AG10803 (cell line): ENCODE data around the gene GOSR2.
A peak's percentile ranks its signal among the peaks of the same experiment; 100 is the strongest.

ENCODE experiments used
- DNase-seq: peaks from one replicate; pipeline ENCODE4 v3.0.0; 2010; ENCODE audit warnings: low read depth
- H3K4me3 ChIP-seq: 2 replicates; pipeline ENCODE4 v1.5.1; 2011; ENCODE audit warnings: mild to moderate bottlenecking, low read length, control low read depth
- CTCF ChIP-seq: conservative IDR thresholded peaks from 2 replicates; pipeline ENCODE4 v1.5.1; 2011; ENCODE audit warnings: mild to moderate bottlenecking, low read length, control low read depth, inconsistent platforms

The GOSR2 gene

DNA sequence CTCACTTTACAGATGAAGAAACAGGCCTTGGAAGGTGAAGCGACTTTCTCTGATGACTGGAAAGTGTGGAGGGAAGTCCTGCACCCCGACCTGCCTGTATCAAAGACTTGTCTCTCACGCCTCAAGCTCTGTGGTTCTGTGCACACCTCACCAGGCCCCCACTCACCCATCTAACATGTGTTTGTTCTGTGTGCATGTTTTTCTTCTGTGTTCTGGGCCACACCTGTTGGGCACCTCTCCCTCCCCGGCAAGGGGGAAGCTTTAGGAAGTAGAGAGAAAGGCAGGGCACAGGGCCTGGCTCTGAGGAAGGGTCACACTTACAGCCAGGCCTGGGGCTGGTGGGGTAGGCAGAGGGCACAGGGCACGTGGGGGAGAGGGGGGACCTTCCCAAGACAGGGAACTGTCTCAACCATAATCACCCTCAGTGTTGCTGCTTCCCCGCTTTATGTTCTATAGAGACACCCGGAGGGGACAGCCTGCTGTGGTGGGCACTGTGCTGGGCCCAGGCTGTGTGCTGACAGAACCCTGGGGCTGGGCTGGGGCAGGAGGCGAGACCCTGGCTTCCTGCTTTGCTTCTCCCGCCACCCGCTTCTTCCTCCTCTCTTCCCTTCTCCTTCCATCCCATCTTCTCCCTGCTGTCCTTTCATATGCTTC, 48.8 kb downstream of the GOSR2 start:
- TF ChIP-seq CTCF, result no peak
- H3K4me3 ChIP-seq, result no peak overlapping the region
- DNase-seq, result no peak

- H3K4me3 ChIP-seq, result no peak overlapping the region
- no peak for TF ChIP-seq CTCF
- no peak for DNase-seq
These were observed 49.4 kb downstream of the GOSR2 start for GRCh38 chr17:46972346-46972745.

GRCh38 chr17:46974086-46974485, 51.1 kb downstream of the GOSR2 start:
- H3K4me3 ChIP-seq, result no peak overlapping the region
- no peak for TF ChIP-seq CTCF
- DNase-seq, result no peak

GRCh38 chr17:46975287-46975686, 52.3 kb downstream of the GOSR2 start:
- DNase-seq, result no peak
- no peak for TF ChIP-seq CTCF
- H3K4me3 ChIP-seq, result no peak overlapping the region

GRCh38 chr17:46976626-46977270, 53.8 kb downstream of the GOSR2 start:
- no peak for TF ChIP-seq CTCF
- no peak for DNase-seq
- H3K4me3 ChIP-seq, result no peak overlapping the region

DNA sequence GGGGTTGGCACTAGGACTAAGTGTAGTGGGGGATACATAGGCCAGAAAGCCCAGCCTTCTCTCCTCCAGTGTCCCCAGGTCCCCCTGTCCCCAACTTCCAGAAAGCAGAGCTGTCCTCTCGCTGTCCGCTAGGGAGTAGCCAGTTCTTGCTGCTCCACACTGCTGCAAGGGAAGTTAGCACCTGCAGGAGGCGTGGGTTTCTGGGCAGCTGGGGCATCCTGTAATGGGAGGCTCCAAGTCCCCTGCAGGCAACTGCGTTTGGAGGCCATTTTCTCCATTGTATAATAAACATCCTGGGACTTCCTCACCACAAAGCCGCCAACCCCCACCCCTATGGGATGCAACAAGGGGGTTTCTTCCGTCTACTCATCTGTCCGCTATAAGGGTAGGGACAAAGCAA, 54.4 kb downstream of the GOSR2 start:
- H3K4me3 ChIP-seq, result no peak overlapping the region
- peak; percentile 33 for TF ChIP-seq CTCF
- no peak for DNase-seq
